ENCODE data around the gene MARCHF3.

MARCHF3 gene

DNA sequence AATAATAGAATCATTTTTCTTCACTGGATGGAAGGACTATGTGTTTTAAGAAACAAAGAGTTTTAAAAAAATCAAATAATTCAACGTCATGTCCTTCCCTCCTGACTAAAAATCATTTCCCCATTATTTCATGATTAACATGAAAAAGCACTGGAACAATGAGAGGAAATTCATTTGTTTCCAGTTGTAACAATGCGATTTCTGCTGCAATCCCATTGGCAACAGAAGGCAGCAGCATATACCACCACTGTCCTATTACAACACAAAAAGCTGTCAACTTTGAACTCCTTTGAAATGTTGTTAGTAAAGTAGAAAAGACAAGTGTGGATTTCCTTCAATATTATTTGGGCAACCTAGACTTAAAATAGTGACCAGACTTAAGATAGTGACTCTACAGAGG is 39.9 kb upstream of the MARCHF3 start:
- H3K4me3 ChIP-seq (replicated peaks; ENCODE audit: low read depth, low read length) = no peak overlapping the region

DNA sequence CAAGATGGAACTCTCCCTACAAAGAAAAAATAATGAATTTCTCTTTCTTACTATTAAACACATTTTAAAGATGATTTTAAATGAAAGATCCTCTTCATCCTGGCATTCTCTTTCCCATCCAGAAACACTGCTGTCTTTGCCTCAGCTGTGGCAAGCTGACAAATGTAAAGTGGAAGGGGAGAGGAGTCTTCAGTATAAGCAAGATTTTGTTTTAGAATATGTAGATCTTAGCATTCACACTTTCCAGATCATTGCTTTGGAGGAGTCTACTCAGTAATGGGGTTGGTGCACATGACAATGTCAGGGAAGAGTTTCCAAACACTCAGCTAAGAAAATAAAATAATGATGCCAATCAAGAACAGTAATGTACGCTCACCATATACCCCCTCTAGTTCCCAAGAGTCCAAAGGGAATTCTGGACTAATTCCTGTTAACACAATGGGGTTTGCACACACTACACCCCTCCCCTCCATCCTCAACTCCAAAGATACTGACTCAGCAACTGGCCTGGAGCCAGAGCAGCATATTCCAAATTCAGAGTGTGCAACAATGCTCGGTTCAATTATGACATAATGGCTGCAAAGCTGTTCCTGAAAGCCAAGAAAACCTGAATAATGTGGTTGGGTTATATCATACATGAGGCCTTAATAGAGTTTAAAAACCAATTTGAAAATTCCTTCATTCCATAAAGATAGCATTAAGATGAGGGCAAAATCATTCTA is 38.3 kb upstream of the MARCHF3 start:
- DNase-seq (ENCODE audit: extremely low read depth, low read depth) = peak; percentile 24
- H3K4me3 ChIP-seq (replicated peaks; ENCODE audit: low read depth, low read length) = no peak overlapping the region
- TF ChIP-seq, protein P1, sequence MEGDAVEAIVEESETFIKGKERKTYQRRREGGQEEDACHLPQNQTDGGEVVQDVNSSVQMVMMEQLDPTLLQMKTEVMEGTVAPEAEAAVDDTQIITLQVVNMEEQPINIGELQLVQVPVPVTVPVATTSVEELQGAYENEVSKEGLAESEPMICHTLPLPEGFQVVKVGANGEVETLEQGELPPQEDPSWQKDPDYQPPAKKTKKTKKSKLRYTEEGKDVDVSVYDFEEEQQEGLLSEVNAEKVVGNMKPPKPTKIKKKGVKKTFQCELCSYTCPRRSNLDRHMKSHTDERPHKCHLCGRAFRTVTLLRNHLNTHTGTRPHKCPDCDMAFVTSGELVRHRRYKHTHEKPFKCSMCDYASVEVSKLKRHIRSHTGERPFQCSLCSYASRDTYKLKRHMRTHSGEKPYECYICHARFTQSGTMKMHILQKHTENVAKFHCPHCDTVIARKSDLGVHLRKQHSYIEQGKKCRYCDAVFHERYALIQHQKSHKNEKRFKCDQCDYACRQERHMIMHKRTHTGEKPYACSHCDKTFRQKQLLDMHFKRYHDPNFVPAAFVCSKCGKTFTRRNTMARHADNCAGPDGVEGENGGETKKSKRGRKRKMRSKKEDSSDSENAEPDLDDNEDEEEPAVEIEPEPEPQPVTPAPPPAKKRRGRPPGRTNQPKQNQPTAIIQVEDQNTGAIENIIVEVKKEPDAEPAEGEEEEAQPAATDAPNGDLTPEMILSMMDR (IDR thresholded peaks at IDR 0.05; ENCODE audit: low read depth, low read length, missing control alignments) = no peak

More for the DNA sequence above, 39.9 kb upstream of the MARCHF3 start:
- no peak for DNase-seq (ENCODE audit: extremely low read depth, low read depth)
- TF ChIP-seq, protein P1 (IDR thresholded peaks at IDR 0.05; ENCODE audit: low read depth, low read length, missing control alignments) = no peak

DNA sequence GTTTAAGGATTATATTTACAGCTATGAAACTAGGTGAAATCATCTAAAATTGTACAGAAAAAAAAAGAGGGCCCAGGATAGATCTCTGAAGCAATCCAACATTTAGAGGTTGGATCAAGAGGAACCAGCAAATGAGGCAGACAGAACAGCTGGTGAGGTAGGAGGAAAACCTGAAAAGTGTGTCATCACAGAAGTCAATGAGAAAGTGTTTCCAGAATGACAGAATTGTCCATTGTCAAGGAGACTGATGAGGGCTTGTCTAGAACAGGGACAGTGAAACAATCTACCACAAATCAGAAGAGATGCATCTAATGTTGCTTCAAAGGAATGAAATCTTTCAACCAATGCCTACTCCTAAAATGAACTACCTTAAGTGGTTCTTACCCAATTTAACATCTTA is 36.4 kb upstream of the MARCHF3 start:
- DNase-seq (ENCODE audit: extremely low read depth, low read depth) = no peak
- H3K4me3 ChIP-seq (replicated peaks; ENCODE audit: low read depth, low read length) = no peak overlapping the region
- TF ChIP-seq, protein P1 (IDR thresholded peaks at IDR 0.05; ENCODE audit: low read depth, low read length, missing control alignments) = no peak

DNA sequence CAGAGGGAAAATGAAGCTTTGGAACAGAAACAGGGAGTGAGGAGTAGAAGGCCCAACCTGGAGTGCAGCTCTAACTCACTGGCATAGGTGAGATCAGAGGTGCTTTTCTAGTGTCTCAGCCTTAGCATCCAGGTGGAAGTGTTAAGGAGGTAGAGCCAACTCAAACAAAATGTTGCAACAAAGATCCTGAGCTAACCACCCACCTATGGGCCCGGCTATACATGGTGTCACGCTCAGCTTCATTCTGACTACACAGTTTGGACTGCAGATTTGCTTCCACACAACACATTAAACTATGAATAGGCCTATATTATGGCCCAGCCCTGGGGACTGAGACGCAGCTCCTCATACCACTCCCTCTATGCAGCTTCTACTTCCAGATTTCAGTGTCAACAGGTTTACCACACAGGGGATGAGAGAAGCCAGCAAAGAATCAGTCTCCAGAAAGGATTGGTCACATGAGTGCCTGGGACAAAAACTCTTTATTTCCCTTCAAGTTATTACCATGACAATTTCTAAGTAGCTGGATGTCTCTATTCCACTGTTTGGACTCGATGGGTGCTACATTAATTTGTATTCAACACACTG is 34.0 kb upstream of the MARCHF3 start:
- DNase-seq (ENCODE audit: extremely low read depth, low read depth) = no peak
- H3K4me3 ChIP-seq (replicated peaks; ENCODE audit: low read depth, low read length) = no peak overlapping the region
- TF ChIP-seq, protein P1 (IDR thresholded peaks at IDR 0.05; ENCODE audit: low read depth, low read length, missing control alignments) = no peak

DNA sequence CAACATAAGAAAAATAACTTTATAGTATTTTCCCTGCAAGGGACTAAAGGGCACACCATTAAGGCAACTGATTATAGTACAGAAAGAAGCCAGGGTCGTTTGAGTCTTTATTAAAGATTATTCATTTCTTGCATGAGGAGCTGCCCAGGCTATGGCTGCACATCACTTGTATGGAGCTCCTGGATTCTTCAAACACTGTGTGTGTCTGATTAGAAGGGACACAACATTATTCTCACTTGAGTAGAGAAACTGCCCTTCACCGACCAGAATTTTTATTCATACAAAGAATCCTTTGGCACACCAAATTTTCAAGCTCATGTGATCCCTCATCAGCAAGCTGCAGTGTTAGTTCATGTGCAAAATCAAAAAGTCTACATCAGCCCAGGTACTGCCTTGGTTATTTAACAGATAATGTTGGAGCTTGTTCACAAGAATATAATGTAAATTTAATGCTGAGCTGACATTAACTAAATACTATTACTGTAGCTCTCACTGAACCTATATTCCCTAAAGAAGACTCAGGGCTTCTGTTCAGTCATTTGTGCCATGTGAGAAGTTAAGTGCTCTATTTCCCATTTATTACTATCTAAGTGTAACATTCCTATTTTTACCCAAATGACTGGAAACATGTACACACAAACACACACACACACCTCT is 33.0 kb upstream of the MARCHF3 start:
- TF ChIP-seq, protein P1 (IDR thresholded peaks at IDR 0.05; ENCODE audit: low read depth, low read length, missing control alignments) = no peak
- no peak overlapping the region for H3K4me3 ChIP-seq (replicated peaks; ENCODE audit: low read depth, low read length)
- no peak for DNase-seq (ENCODE audit: extremely low read depth, low read depth)

DNA sequence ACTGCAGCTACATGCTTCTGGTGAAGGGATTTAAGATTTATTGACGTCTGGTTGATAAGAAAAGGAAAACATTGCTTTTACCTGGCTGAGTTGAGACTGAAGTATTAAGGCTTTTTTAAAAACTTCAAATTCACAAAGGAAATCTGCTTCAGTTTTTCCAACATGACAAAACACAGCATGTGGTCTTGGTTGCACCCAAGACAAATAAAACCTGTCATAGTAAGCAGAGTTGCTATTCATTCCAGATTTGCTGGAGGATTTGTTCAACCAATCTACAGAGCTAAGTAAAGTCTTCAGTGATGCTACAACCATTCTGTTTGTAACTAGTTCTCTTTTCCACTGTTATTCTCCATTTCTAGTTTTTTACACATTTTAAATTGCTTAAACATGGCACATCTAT is 31.6 kb upstream of the MARCHF3 start:
- H3K4me3 ChIP-seq (replicated peaks; ENCODE audit: low read depth, low read length) = no peak overlapping the region
- TF ChIP-seq, protein P1 (IDR thresholded peaks at IDR 0.05; ENCODE audit: low read depth, low read length, missing control alignments) = no peak
- DNase-seq (ENCODE audit: extremely low read depth, low read depth) = no peak

All from HFF-Myc (cell line).